H1 (cell line): Measurements from ENCODE around the gene BRK1. TPM values are rescaled to one million over a fixed set of nuclear protein-coding genes. Genes with fewer than 3 reads are reported as not detected.

Experiments
- CTCF ChIA-PET: fragments of 300-600 bp; sonication (Branson Sonifier 250); formaldehyde crosslinking; loops from one replicate; lab custom pipeline; 2021; ENCODE audit not compliant: partially characterized antibody; lab: Charles Lee
- POLR2A ChIA-PET: fragments of 300-600 bp; sonication (Branson Sonifier 250); formaldehyde crosslinking; loops from one replicate; lab custom pipeline; 2021; ENCODE audit warnings: inconsistent platforms; ENCODE audit not compliant: partially characterized antibody; lab: Charles Lee
- DNase-seq, 2 experiments: peaks; one replicate each; pipeline versions ENCODE4 v3.0.0 to v3.0.0-alpha.2; 2010 to 2022; ENCODE audit warnings: low spot score in 2 of 2, low read depth in 1 of 2, mixed read lengths in 1 of 2
- FAIRE-seq: peaks from 2 replicates; lab custom pipeline; 2011; peaks lifted over from hg19 to GRCh38; lab: Jason Lieb, UNC
- H2AFZ ChIP-seq: 2 replicates; pipeline ENCODE4 v1.8.1; 2012; ENCODE audit warnings: low read length, inconsistent platforms
- H2AK5ac ChIP-seq: 2 replicates; pipeline ENCODE4 v1.6.1; 2013; ENCODE audit warnings: low read depth, low read length
- H2BK120ac ChIP-seq: replicated peaks from 2 replicates; pipeline ENCODE3; 2013; ENCODE audit warnings: low read depth, low read length, inconsistent platforms
- H2BK12ac ChIP-seq: 2 replicates; pipeline ENCODE4 v1.6.1; 2013; ENCODE audit warnings: low read depth, low read length
- H2BK15ac ChIP-seq: 2 replicates; pipeline ENCODE4 v1.6.1; 2013; ENCODE audit warnings: low read length
- H2BK20ac ChIP-seq: 2 replicates; pipeline ENCODE4 v1.6.1; 2013; ENCODE audit warnings: low read length
- H2BK5ac ChIP-seq: 2 replicates; pipeline ENCODE4 v1.6.1; 2013; ENCODE audit warnings: low read depth, low read length
- H3K14ac ChIP-seq: 2 replicates; pipeline ENCODE4 v1.6.1; 2013; ENCODE audit warnings: inconsistent platforms; ENCODE audit not compliant: insufficient read length
- H3K18ac ChIP-seq: 2 replicates; pipeline ENCODE4 v1.6.1; 2013; ENCODE audit warnings: low read length; ENCODE audit errors: extremely low read depth
- H3K23ac ChIP-seq: 2 replicates; pipeline ENCODE4 v1.6.1; 2013; ENCODE audit warnings: inconsistent platforms; ENCODE audit not compliant: insufficient read length
- H3K23me2 ChIP-seq: 2 replicates; pipeline ENCODE4 v1.6.1; 2013; ENCODE audit warnings: low read depth, low read length
- H3K27ac ChIP-seq: 2 replicates; pipeline ENCODE4 v1.6.1; 2011; ENCODE audit warnings: low read depth, low read length, inconsistent platforms
- H3K27me3 ChIP-seq, 4 experiments: replicated peaks in 1 of 4; 1 replicate in 1 of 4; 2 replicates in 3 of 4; pipeline versions ENCODE4 v1.6.1 to v1.8.1; 2011 to 2013; ENCODE audit warnings: low read length in 3 of 4, mild to moderate bottlenecking in 3 of 4, inconsistent platforms in 2 of 4, mixed read lengths in 2 of 4, moderate library complexity in 1 of 4; ENCODE audit not compliant: control insufficient read depth in 3 of 4, insufficient read depth in 3 of 4; ENCODE audit errors: extremely low read depth in 1 of 4
- H3K36me3 ChIP-seq, 4 experiments: 2 replicates each; pipeline versions ENCODE4 v1.6.1 to v1.8.1; 2011 to 2013; ENCODE audit warnings: mild to moderate bottlenecking in 4 of 4, low read length in 3 of 4, moderate library complexity in 2 of 4, control low read depth in 1 of 4, inconsistent platforms in 1 of 4; ENCODE audit not compliant: insufficient read depth in 4 of 4, control insufficient read depth in 2 of 4
- H3K4ac ChIP-seq: replicated peaks from 2 replicates; pipeline ENCODE3; 2013; ENCODE audit warnings: low read length, low read depth, mixed read lengths, inconsistent platforms; ENCODE audit not compliant: insufficient read length
- H3K4me1 ChIP-seq, 4 experiments: replicated peaks in 1 of 4; 1 replicate in 1 of 4; 2 replicates in 3 of 4; pipeline versions ENCODE4 v1.6.1 to v1.8.1; 2011 to 2013; ENCODE audit warnings: low read length in 3 of 4, inconsistent platforms in 2 of 4, mixed read lengths in 1 of 4; ENCODE audit not compliant: insufficient read depth in 4 of 4, control insufficient read depth in 3 of 4
- H3K4me2 ChIP-seq, 2 experiments: 2 replicates each; pipeline versions ENCODE4 v1.6.1 to v1.8.1; 2011 to 2013; ENCODE audit warnings: low read depth in 2 of 2, low read length in 2 of 2, control low read depth in 1 of 2, inconsistent platforms in 1 of 2, mild to moderate bottlenecking in 1 of 2; ENCODE audit not compliant: insufficient read depth in 1 of 2
- H3K4me3 ChIP-seq, 4 experiments: fragments of 200-600, 300-600 bp in 1 of 4; sonication (generic), shearing (Covaris generic), sonication (Bioruptor Twin) in 1 of 4; 2 replicates each; pipeline versions ENCODE4 v1.5.1 to v1.8.1; 2011 to 2016; ENCODE audit warnings: low read length in 4 of 4, low read depth in 3 of 4, control low read depth in 2 of 4, inconsistent platforms in 2 of 4, mild to moderate bottlenecking in 2 of 4, mixed read lengths in 1 of 4, moderate library complexity in 1 of 4; ENCODE audit not compliant: insufficient read depth in 2 of 4; ENCODE audit errors: extremely low read depth in 1 of 4
- H3K56ac ChIP-seq: replicated peaks from 2 replicates; pipeline ENCODE3; 2013; ENCODE audit warnings: low read depth, mild to moderate bottlenecking, mixed read lengths, low read length, inconsistent platforms; ENCODE audit not compliant: insufficient read length
- H3K79me1 ChIP-seq: 2 replicates; pipeline ENCODE4 v1.6.1; 2013; ENCODE audit warnings: low read depth, low read length, control low read depth
- H3K79me2 ChIP-seq, 2 experiments: 2 replicates each; pipeline versions ENCODE4 v1.6.1 to v1.8.1; 2012 to 2013; ENCODE audit warnings: low read length in 2 of 2, mild to moderate bottlenecking in 2 of 2, inconsistent platforms in 1 of 2; ENCODE audit not compliant: insufficient read depth in 2 of 2, control insufficient read depth in 1 of 2
- H3K9ac ChIP-seq, 4 experiments: replicated peaks in 1 of 4; 1 replicate in 1 of 4; 2 replicates in 3 of 4; pipeline versions ENCODE4 v1.6.1 to v1.8.1; 2011 to 2013; ENCODE audit warnings: low read depth in 3 of 4, low read length in 3 of 4, control low read depth in 2 of 4, mild to moderate bottlenecking in 2 of 4, moderate library complexity in 2 of 4, inconsistent platforms in 1 of 4; ENCODE audit errors: extremely low read depth in 1 of 4
- H3K9me3 ChIP-seq, 2 experiments: 2 replicates each; pipeline versions ENCODE4 v1.6.1 to v1.8.1; 2012 to 2013; ENCODE audit warnings: mild to moderate bottlenecking in 2 of 2, moderate library complexity in 2 of 2, control low read depth in 1 of 2, inconsistent platforms in 1 of 2, low read depth in 1 of 2, low read length in 1 of 2, mixed read lengths in 1 of 2; ENCODE audit not compliant: insufficient read depth in 2 of 2
- H4K20me1 ChIP-seq, 2 experiments: replicated peaks in 1 of 2; 2 replicates each; pipeline versions ENCODE3 to v1.8.1; 2011 to 2013; ENCODE audit warnings: inconsistent platforms in 2 of 2, low read length in 2 of 2, mild to moderate bottlenecking in 1 of 2; ENCODE audit not compliant: insufficient read depth in 2 of 2, control insufficient read depth in 1 of 2
- H4K5ac ChIP-seq: 2 replicates; pipeline ENCODE4 v1.6.1; 2013; ENCODE audit warnings: low read length, low read depth, mixed read lengths, inconsistent platforms; ENCODE audit not compliant: insufficient read length
- H4K8ac ChIP-seq: 2 replicates; pipeline ENCODE4 v1.8.0; 2013; ENCODE audit warnings: mild to moderate bottlenecking, moderate library complexity, low read length, inconsistent platforms; ENCODE audit not compliant: insufficient read depth; ENCODE audit errors: extremely low read depth
- H4K91ac ChIP-seq: replicated peaks from 2 replicates; pipeline ENCODE3; 2013; ENCODE audit warnings: low read length, mixed read lengths, inconsistent platforms; ENCODE audit not compliant: insufficient read length
- ASH2L ChIP-seq: fragments of 200-600, 300-600 bp; sonication (generic); IDR thresholded peaks from one replicate; pipeline ENCODE4 v1.7.1; 2017; ENCODE audit warnings: low read length
- CHD2 ChIP-seq: IDR thresholded peaks from 2 replicates; pipeline ENCODE4 v1.6.1; 2012; ENCODE audit warnings: low read length, improper control_type of control experiment
- MAFK ChIP-seq: IDR thresholded peaks from 2 replicates; pipeline ENCODE4 v1.6.1; 2012; ENCODE audit warnings: low read depth, mild to moderate bottlenecking, improper control_type of control experiment, low read length
- POU5F1 ChIP-seq: IDR thresholded peaks from 2 replicates; pipeline ENCODE4 v1.6.1; 2011; ENCODE audit warnings: low read depth, mild to moderate bottlenecking, low read length, moderate library complexity
- RAD21 ChIP-seq, 2 experiments: IDR thresholded peaks in 1 of 2; conservative IDR thresholded peaks in 1 of 2; 2 replicates each; pipeline ENCODE4 v1.6.1; 2011; ENCODE audit warnings: low read depth in 2 of 2, low read length in 2 of 2, improper control_type of control experiment in 1 of 2, inconsistent platforms in 1 of 2, mild to moderate bottlenecking in 1 of 2, moderate library complexity in 1 of 2
- WGBS, 2 experiments: shearing (Covaris generic) in 1 of 2; methylation state at CpG; one replicate each; pipeline versions ENCODE4 v1.1.6 to v1.1.7; 2013 to 2015; ENCODE audit warnings: low lambda C conversion rate in 2 of 2, mixed read lengths in 2 of 2, inconsistent platforms in 1 of 2, low coverage in 1 of 2, missing lambda C conversion rate in 1 of 2; ENCODE audit not compliant: insufficient replicate concordance in 2 of 2, insufficient coverage in 1 of 2, insufficient read length in 1 of 2; ENCODE audit errors: extremely low coverage in 1 of 2, missing lambda C conversion rate in 1 of 2; 5-methylcytosine and 5-hydroxymethylcytosine counted together
- polyA plus RNA-seq, 7 experiments: library from polyadenylated mRNA; depleted of rRNA in 3 of 7; stranded (reverse) in 5 of 7; unstranded in 2 of 7; fragments of >200 nt in 5 of 7; fragments of 200-250 nt in 2 of 7; gene quantifications; 1 replicate in 5 of 7; 2 replicates in 1 of 7; 4 replicates in 1 of 7; pipeline versions ENCODE4 v1.2.1 to v1.2.3, GENCODE V29; 2011 to 2013; ENCODE audit warnings: missing spikeins in 2 of 7, mixed read lengths in 2 of 7
- total RNA-seq: library from RNA; stranded (reverse); fragmentation: NEBNext Ultra II Directional; extraction: Animal tissue kit (Norgen Biotek cat#: 25700); gene quantifications from 2 replicates; pipeline ENCODE4 v1.2.1, GENCODE V29; 2021

BRK1 gene
- total and polyA plus RNA-seq, 2 of the 8 experiments (the other 6 are each of a cell fraction or from before 2014, with no cell fraction given): 137 to 164 TPM

DNA sequence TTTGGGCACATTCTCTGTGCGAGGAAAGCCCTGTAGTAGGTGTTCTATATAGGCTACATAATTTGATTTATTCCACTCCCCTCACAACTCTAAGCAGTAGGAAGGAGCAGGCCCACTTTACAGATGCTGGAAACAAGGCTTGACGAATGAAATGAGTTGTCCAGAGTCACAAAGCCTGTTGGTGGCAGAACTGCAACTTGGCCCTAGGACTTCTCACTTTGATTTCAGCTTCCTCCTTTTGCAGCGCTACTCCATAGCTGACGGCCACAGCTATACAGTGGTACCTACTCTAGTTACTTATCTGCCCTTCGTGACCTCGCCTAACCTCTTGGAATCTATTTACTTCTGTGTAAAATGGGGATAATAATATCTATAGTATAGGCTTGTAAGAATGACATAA is 46.7 kb downstream of the BRK1 start:
- Histone ChIP-seq H2BK15ac (no peak overlapping the region), H3K18ac (no peak overlapping the region), H2AK5ac (no peak overlapping the region), H2BK12ac (no peak overlapping the region), H2BK120ac (no peak overlapping the region), H4K5ac (no peak overlapping the region), H3K4me2 (no peak overlapping the region), H3K4ac (no peak overlapping the region), H4K8ac (no peak overlapping the region), H3K36me3 (no peaks in the 10 kb centered on the region), H3K23me2 (peaks cover 6% of the 10 kb centered on the region; the same call in 1 of the 2 replicates), H2BK20ac (no peak overlapping the region), H3K4me3 (no peak overlapping the region), H3K9me3 (no peaks in the 10 kb centered on the region), H3K9ac (no peak overlapping the region), H4K20me1 (no peaks in the 10 kb centered on the region), H3K14ac (no peak overlapping the region), H3K79me2 (no peaks in the 10 kb centered on the region), H2AFZ (no peak overlapping the region), H3K56ac (no peak overlapping the region), H2BK5ac (no peak overlapping the region), H3K23ac (no peak overlapping the region), H3K4me1 (no peaks in the 10 kb centered on the region), H3K27me3 (no peaks in the 10 kb centered on the region; a peak in 1 of 7 replicates), H3K79me1 (no peaks in the 10 kb centered on the region), H4K91ac (no peak overlapping the region), H3K27ac (no peak overlapping the region)
- no peak for DNase-seq
- FAIRE-seq: no peak
- ChIA-PET POLR2A (interaction anchor here (1.0 to 1.2 kb wide), 2 partner anchors 9 to 24 kb away, joined by 3 to 5 read pairs; no protein-coding TSS in a partner anchor), CTCF (interaction anchor here (0.9 to 1.5 kb wide), 3 partner anchors 26 to 118 kb away, joined by 3 read pairs; no protein-coding TSS in a partner anchor)
- TF ChIP-seq MAFK (no peak), ASH2L (no peak), CHD2 (no peak), POU5F1 (no peak), RAD21 (IDR thresholded peaks at IDR 0.05 in 1 of 2, conservative IDR thresholded peaks at IDR 0.05 in 1 of 2; ENCODE audit: low read depth in 2 of 2, low read length in 2 of 2) (no peak)
- WGBS, 2 experiments: 87% methylated on average over 6 of the region's 6 CpGs; no CpG with 5 or more reads in 1 of the 2 experiments
